ENCODE data around the gene CRYBA4.

Gene CRYBA4

DNA sequence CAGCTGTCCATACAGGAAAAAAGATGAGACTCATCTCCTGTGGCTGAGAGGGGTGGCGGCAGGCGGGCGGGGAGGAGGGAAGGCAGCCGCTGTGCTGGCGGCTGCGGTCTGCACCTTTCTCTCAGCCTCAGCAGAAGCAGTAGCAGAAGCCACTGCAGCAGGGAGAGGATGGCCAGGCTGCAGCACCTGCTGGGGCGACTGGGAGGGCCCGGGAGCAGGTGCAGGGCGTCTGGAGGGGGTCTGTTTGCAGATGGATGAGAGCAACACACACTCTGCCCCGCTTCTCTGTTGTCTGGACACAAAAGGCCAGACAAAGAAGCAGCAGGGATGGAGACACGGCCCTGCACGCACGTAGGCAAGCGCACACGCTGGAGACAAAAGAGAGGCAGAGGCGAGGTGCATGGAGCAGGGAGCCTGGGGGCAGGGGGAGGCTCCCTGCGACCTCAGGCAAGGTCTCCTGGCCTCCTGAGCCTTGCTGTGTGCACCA is 26.3 kb downstream of the CRYBA4 start:
- H3K4me3 ChIP-seq (ENCODE audit: control insufficient read depth, low read depth, low read length) = no peak overlapping the region
- no peak for DNase-seq (ENCODE audit: low read depth)
- TF ChIP-seq, protein P1, sequence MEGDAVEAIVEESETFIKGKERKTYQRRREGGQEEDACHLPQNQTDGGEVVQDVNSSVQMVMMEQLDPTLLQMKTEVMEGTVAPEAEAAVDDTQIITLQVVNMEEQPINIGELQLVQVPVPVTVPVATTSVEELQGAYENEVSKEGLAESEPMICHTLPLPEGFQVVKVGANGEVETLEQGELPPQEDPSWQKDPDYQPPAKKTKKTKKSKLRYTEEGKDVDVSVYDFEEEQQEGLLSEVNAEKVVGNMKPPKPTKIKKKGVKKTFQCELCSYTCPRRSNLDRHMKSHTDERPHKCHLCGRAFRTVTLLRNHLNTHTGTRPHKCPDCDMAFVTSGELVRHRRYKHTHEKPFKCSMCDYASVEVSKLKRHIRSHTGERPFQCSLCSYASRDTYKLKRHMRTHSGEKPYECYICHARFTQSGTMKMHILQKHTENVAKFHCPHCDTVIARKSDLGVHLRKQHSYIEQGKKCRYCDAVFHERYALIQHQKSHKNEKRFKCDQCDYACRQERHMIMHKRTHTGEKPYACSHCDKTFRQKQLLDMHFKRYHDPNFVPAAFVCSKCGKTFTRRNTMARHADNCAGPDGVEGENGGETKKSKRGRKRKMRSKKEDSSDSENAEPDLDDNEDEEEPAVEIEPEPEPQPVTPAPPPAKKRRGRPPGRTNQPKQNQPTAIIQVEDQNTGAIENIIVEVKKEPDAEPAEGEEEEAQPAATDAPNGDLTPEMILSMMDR (conservative IDR thresholded peaks at IDR 0.05; ENCODE audit: control insufficient read depth, insufficient read depth, low read depth, low read length) = no peak

DNA sequence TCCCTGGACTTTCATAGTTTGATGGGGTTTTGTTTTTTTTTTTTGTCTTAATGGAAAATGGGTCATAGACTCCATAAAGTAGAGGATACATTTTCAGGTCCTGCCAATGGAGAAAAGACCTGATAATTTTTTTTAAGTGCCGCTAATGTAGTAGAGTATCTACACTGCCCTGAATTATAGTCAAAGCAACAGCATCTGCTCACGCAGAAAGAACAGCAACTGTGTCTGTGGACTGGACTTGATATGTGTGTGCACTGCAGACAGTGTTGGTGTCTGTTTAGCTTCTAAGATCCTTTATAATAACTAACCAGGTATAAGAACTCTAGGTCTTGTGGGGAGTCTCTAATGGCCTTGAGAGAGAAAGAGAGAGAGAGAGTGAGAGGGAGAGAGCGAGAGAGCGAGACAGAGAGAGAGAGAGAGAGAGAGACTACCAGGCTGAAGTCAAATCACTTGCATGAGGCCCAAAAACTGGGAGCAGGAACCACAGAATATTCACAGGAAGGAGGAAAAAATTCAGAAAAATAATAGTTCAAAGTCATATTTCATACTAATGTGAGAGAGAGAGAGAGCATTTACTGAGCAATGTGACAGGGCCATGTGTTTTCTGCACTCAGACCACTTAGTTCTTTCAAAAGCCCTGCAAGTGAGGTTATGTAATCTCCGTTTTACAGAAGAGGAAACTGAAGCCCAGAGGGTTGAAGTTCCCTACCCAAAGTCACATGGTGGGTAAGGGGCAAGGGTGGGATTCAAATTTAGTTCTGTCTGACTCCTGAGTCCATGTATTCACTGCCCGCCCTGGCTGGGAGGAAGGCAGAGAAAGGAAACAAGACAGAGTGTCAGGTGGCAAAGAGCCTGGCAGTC is 27.0 kb downstream of the CRYBA4 start:
- no peak overlapping the region for H3K4me3 ChIP-seq (ENCODE audit: control insufficient read depth, low read depth, low read length)
- DNase-seq (ENCODE audit: low read depth) = no peak
- TF ChIP-seq, protein P1 (conservative IDR thresholded peaks at IDR 0.05; ENCODE audit: control insufficient read depth, insufficient read depth, low read depth, low read length) = no peak

DNA sequence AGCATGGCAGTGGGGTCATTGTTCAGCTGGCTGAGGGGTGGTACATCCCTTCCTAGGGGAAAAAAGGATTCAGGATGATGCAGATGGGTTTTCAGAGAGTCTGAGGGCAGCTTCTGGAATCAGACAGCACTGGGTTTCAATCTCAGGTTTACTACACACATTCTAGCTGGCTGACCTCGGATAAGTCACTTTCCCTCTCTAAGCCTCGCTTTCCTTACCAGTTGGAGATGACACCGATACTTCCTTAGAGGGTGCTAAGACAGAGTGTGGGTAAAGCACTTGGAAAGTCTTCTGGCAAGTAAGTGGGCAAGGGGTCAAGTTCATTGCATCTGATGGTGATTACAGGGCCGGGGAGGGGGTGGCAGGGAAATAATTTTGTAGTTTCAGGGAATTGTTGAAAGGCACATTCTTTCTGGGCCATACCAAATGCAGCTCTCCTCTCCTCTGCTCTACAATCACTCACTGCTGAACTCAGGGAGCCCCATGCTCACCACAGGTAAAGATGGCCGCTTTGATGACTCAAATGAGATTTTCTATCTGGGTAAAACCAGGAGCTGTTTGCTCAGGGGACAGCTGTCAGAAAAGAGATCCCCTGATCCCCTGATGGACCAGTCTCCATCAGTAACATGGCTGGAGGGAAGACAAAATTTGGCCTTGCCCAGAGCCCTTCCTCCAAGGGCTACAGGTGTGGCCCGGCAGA is 29.1 kb downstream of the CRYBA4 start:
- DNase-seq (ENCODE audit: low read depth) = no peak
- TF ChIP-seq, protein P1 (conservative IDR thresholded peaks at IDR 0.05; ENCODE audit: control insufficient read depth, insufficient read depth, low read depth, low read length) = no peak
- H3K4me3 ChIP-seq (ENCODE audit: control insufficient read depth, low read depth, low read length) = no peak overlapping the region

DNA sequence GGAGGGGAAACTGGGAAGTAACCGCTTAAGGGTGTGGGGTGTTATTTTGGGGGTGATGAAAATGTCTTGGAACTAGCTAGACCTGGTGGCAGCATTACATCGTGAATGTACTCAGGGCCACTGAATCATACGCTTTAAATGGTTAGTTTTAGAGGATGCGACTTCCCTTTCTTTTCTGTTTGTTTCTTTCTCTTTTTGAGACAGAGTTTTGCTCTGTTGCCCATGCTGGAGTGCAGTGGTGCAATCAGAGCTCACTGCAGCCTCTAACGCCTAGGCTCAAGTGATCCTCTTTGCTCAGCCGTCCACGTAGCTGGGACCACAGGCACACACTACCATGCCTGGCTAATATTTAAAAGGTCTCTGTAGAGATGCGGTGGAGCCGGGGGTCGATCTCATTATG is 30.1 kb downstream of the CRYBA4 start:
- no peak overlapping the region for H3K4me3 ChIP-seq (ENCODE audit: control insufficient read depth, low read depth, low read length)
- no peak for DNase-seq (ENCODE audit: low read depth)
- TF ChIP-seq, protein P1 (conservative IDR thresholded peaks at IDR 0.05; ENCODE audit: control insufficient read depth, insufficient read depth, low read depth, low read length) = no peak

DNA sequence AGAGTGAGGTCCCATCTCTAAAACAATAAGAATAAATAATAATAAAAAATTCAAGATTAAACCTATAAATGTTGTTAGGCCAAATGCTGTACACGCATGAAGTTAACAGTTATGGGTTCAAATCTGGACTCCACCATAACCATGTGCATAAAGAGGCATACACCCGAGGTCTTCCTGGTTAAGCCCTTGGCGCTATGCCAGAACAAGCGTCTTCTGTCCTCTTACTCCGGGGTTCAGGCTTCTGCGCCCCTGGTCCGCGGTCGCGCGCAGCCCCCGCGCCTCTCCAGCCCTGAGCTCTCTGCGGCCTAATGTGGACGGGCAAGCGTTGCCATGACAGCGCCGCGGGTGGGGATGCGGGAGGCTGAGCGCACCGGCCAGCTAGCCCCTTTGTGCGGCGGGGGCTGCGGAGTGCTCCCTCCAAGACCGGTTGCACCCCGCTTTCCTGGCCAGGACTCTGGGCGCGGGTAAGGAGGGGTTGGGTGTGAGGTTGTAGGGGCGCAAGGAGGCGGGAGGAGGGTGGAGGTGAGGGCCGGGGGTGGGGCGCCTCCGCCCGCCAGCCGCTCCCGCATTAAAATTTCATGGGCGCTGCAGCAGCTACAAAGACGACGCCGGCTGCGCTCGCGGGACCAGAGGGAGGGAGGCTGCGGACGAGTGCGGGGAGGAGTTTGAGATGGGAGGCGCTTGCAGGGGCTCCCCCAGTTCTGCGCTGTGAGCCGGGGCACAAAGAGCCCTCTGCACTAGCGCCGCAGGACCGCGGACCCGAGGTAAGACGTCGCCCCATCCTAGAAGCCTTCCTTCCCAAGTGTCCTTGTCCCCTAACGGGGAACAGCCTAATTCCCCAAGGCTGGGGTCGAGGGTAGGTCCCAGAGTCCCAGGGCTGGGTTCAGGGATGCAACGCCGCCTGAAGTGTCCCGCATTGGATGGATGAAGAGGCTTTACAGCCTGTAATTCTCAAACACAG is 35.4 kb downstream of the CRYBA4 start, which contains the start of gene MIAT:
Gene MIAT (plus strand): TSS at position 698 of the 961 bp plus-strand sequence.
- TF ChIP-seq, protein P1 (conservative IDR thresholded peaks at IDR 0.05; ENCODE audit: control insufficient read depth, insufficient read depth, low read depth, low read length) = no peak
- H3K4me3 ChIP-seq (ENCODE audit: control insufficient read depth, low read depth, low read length) = peak within 1 kb of the TSS; percentile 29
- DNase-seq (ENCODE audit: low read depth) = no peak

DNA sequence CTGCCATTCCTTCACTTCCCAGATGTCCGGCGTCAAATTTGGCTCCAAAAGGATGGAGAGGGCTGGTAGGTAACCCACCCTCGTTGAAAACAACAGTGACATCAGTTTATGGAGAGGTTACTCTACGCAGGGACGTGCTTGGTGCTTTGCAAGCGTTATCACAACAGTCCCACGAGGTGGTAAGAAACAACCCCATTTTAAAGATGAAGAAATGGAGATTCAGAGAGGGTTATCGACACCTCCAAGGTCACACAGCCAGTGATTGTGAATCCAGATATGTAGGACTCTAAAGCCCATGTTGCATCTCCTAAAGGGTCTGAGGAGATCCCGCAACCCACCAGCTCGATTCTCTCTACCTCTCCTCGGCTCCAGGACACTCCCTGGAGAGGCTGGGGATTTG is 36.4 kb downstream of the CRYBA4 start:
- TF ChIP-seq, protein P1 (conservative IDR thresholded peaks at IDR 0.05; ENCODE audit: control insufficient read depth, insufficient read depth, low read depth, low read length) = no peak
- no peak for DNase-seq (ENCODE audit: low read depth)
- H3K4me3 ChIP-seq (ENCODE audit: control insufficient read depth, low read depth, low read length) = peak overlapping the region; percentile 29
